GM12873 (cell line): Measurements from ENCODE around the gene FERMT3.

Experiments used
- CTCF ChIP-seq: IDR thresholded peaks from 2 replicates; pipeline ENCODE4 v1.5.1; 2012; ENCODE audit warnings: low read depth, mild to moderate bottlenecking, moderate library complexity, low read length, control low read depth; ENCODE audit not compliant: insufficient read depth; ENCODE audit errors: missing control alignments

The FERMT3 gene

GRCh38 chr11:64165842-64166635, 40.5 kb upstream of the FERMT3 start, which contains the start of gene MACROD1:
TSS of gene MACROD1 (minus strand) at chr11:64166113. CDS start at chr11:64165994, 119 bp downstream.
- TF ChIP-seq CTCF: no peak

GRCh38 chr11:64170419-64170818, 36.1 kb upstream of the FERMT3 start:
- no peak for TF ChIP-seq CTCF

DNA sequence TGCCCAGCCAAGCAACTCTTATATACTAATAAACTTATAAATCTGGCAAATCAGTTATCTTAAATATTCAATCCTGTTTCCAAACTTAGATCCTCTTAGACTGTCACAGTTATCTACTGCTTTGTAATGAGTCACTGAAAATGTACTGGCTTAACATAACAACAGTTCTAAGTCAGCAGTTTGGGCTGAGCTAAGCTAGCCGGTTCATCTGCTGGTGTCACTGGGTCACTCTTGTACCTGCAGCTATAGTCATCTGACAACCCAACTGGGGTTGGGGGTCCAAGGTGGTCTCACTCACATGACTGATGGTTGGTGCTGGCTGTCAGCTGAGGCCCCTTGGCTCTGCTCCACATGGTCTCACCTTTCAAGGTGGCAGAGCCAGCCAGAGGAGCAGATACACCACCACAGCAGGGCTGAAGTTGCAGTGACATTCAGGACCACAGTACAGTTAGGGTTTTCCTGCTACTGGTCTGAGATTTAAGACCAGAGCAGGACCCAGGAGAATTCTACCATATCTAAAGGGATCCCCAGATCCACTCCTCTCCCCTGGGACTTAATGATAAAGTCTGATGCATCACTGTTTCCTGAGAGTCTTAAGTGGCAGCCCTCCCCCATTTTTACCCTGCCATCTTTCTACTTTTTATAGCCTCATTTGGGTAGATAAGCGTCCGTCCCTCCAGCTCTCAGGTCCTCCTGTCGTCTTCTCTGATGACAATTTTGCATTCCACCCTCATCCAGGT, 32.7 kb upstream of the FERMT3 start:
- no peak for TF ChIP-seq CTCF

DNA sequence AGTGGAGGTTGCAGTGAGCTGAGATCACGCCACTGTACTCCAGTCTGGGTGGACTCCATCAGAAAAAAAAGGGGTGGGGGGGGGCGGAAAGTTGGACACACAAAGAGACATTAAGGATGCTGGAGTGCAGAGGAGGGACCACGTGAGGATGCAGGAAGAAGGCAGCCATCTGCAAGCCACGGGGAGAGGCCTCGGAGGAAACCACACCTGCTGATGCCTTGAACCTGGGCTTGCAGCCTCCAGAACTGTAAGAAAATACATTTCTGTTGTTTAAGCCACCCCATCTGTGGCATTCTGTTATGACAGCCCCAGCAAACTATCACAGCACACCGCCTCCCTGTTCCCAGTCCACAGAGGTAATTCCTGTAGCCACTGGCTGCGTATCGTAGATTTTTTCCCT, 29.8 kb upstream of the FERMT3 start:
- TF ChIP-seq CTCF: no peak

GRCh38 chr11:64178203-64178602, 28.3 kb upstream of the FERMT3 start:
- no peak for TF ChIP-seq CTCF

- TF ChIP-seq CTCF: no peak
Measured at GRCh38 chr11:64178951-64179639, 27.4 kb upstream of the FERMT3 start.

- no peak for TF ChIP-seq CTCF
Measured at GRCh38 chr11:64180891-64181290, 25.6 kb upstream of the FERMT3 start.
